Keratinocyte (primary cell): ENCODE measurements around the gene TERT. TPM values are rescaled to one million over a fixed set of nuclear protein-coding genes. Genes with fewer than 3 reads are reported as not detected.

Source experiments
- DNase-seq: peaks from one replicate; pipeline ENCODE4 v3.0.0-alpha.2; 2011; ENCODE audit warnings: low read depth, missing footprints, low spot score
- FAIRE-seq: peaks from 2 replicates; lab custom pipeline; 2011; peaks lifted over from hg19 to GRCh38; lab: Jason Lieb, UNC
- H2AFZ ChIP-seq: 2 replicates; pipeline ENCODE4 v1.6.0; 2012; ENCODE audit warnings: low read length, control low read depth, inconsistent platforms; ENCODE audit not compliant: control insufficient read depth
- H3K27ac ChIP-seq: 2 replicates; pipeline ENCODE4 v1.5.1; 2011; ENCODE audit warnings: low read length; ENCODE audit not compliant: control insufficient read depth, insufficient read depth
- H3K27me3 ChIP-seq: 3 replicates; pipeline ENCODE4 v1.6.0; 2011; ENCODE audit warnings: low read length; ENCODE audit not compliant: control insufficient read depth, insufficient read depth; ENCODE audit errors: extremely low read depth
- H3K36me3 ChIP-seq, 2 experiments: 2 replicates in 1 of 2; 3 replicates in 1 of 2; pipeline ENCODE4 v1.5.1; 2011; ENCODE audit warnings: low read length in 2 of 2, mild to moderate bottlenecking in 1 of 2; ENCODE audit not compliant: control insufficient read depth in 2 of 2, insufficient read depth in 2 of 2; ENCODE audit errors: extremely low read depth in 1 of 2
- H3K4me1 ChIP-seq: 3 replicates; pipeline ENCODE4 v1.5.1; 2011; ENCODE audit warnings: low read length; ENCODE audit not compliant: control insufficient read depth, insufficient read depth; ENCODE audit errors: extremely low read depth
- H3K4me2 ChIP-seq: 3 replicates; pipeline ENCODE4 v1.6.0; 2011; ENCODE audit warnings: low read depth, low read length; ENCODE audit not compliant: control insufficient read depth, insufficient read depth; ENCODE audit errors: extremely low read depth
- H3K4me3 ChIP-seq, 3 experiments: fragments of 200-600 bp in 1 of 3; sonication (generic) in 1 of 3; 2 replicates in 2 of 3; 3 replicates in 1 of 3; pipeline ENCODE4 v1.5.1; 2011 to 2016; ENCODE audit warnings: low read length in 3 of 3, mild to moderate bottlenecking in 3 of 3, control low read depth in 2 of 3, inconsistent platforms in 1 of 3, low read depth in 1 of 3, mixed read lengths in 1 of 3, mixed run types in 1 of 3, moderate library complexity in 1 of 3; ENCODE audit not compliant: control insufficient read depth in 2 of 3, insufficient read depth in 2 of 3; ENCODE audit errors: extremely low read depth in 1 of 3
- H3K79me2 ChIP-seq: 2 replicates; pipeline ENCODE4 v1.6.0; 2012; ENCODE audit warnings: low read length; ENCODE audit not compliant: control insufficient read depth, insufficient read depth
- H3K9ac ChIP-seq: 3 replicates; pipeline ENCODE4 v1.6.0; 2011; ENCODE audit warnings: low read length; ENCODE audit not compliant: control insufficient read depth, insufficient read depth; ENCODE audit errors: extremely low read depth
- H3K9me1 ChIP-seq: 3 replicates; pipeline ENCODE4 v1.6.0; 2011; ENCODE audit warnings: low read length; ENCODE audit not compliant: control insufficient read depth, insufficient read depth; ENCODE audit errors: extremely low read depth
- H3K9me3 ChIP-seq: 2 replicates; pipeline ENCODE4 v1.5.1; 2012; ENCODE audit warnings: low read depth, low read length; ENCODE audit not compliant: control insufficient read depth
- H4K20me1 ChIP-seq: 3 replicates; pipeline ENCODE4 v1.6.0; 2011; ENCODE audit warnings: low read length; ENCODE audit not compliant: control insufficient read depth, insufficient read depth; ENCODE audit errors: extremely low read depth
- EZH2 ChIP-seq: IDR thresholded peaks from one replicate; pipeline ENCODE4 v1.6.1; 2012; ENCODE audit warnings: inconsistent platforms, mild to moderate bottlenecking, low read length, moderate library complexity
- dilution Hi-C: fragments of 300-500 bp; cut with MboI; formaldehyde crosslinking; loops from one replicate; pipeline ENCODE4 v1.7.0; 2020; ENCODE audit warnings: low sequenced_read_pairs; ENCODE audit not compliant: extremely low pct_ligation_motif_present
- polyA plus RNA-seq, 5 experiments: library from polyadenylated mRNA; depleted of rRNA in 3 of 5; stranded (reverse) in 3 of 5; stranded (forward) in 1 of 5; unstranded in 1 of 5; fragments of >200 nt; gene quantifications; 1 replicate in 1 of 5; 2 replicates in 3 of 5; 3 replicates in 1 of 5; pipeline versions ENCODE4 v1.2.1 to v1.2.3, GENCODE V29; 2011 to 2012; ENCODE audit warnings: missing spikeins in 2 of 5, low read depth in 1 of 5, low replicate concordance in 1 of 5
- TF ChIP-seq, protein P1 (sequence below), 3 experiments: IDR thresholded peaks in 1 of 3; conservative IDR thresholded peaks in 1 of 3; optimal IDR thresholded peaks in 1 of 3; 2 replicates in 2 of 3; 3 replicates in 1 of 3; pipeline versions ENCODE3 to v1.5.1; 2011; ENCODE audit warnings: low read length in 3 of 3, mild to moderate bottlenecking in 3 of 3, moderate library complexity in 2 of 3, control low read depth in 1 of 3, inconsistent platforms in 1 of 3; ENCODE audit not compliant: insufficient read depth in 2 of 3; ENCODE audit errors: extremely low read depth in 1 of 3

TERT gene
- polyA plus RNA-seq, 1 donor (not counting 4 experiments of a cell fraction or from before 2014, with no cell fraction given), result not detected

DNA sequence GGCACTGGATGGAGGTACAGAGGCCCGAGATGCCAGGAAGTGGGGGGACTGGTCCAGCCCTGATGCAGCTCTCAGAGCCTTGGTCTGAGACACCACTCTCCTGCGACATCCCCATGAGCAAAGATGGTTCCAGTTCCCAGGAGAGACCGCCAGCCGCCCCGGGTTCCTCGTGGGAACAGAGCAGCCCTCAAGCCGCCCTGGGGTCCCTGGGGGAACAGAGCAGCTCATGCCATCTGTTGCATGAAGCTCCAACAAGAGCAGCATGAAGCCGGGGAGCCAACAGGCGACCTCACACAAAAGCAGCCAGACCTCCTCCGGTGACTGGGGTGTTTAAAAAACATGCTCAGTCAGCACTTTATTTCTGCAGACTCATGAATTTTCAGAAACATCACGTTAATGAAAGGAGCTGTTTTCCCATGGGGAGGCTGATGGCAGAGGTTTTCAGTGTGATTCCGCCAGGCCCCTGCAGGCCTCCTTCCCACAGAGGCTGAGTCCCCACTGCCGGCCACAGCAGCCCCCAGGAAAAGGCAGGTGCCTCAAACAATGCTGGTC, 63.4 kb downstream of the TERT start:
- no peak for TF ChIP-seq EZH2
- TF ChIP-seq, protein P1, sequence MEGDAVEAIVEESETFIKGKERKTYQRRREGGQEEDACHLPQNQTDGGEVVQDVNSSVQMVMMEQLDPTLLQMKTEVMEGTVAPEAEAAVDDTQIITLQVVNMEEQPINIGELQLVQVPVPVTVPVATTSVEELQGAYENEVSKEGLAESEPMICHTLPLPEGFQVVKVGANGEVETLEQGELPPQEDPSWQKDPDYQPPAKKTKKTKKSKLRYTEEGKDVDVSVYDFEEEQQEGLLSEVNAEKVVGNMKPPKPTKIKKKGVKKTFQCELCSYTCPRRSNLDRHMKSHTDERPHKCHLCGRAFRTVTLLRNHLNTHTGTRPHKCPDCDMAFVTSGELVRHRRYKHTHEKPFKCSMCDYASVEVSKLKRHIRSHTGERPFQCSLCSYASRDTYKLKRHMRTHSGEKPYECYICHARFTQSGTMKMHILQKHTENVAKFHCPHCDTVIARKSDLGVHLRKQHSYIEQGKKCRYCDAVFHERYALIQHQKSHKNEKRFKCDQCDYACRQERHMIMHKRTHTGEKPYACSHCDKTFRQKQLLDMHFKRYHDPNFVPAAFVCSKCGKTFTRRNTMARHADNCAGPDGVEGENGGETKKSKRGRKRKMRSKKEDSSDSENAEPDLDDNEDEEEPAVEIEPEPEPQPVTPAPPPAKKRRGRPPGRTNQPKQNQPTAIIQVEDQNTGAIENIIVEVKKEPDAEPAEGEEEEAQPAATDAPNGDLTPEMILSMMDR (optimal IDR thresholded peaks at IDR 0.05 in 1 of 3, IDR thresholded peaks at IDR 0.05 in 1 of 3, conservative IDR thresholded peaks at IDR 0.05 in 1 of 3; ENCODE audit: extremely low read depth in 1 of 3, insufficient read depth in 2 of 3, low read length in 3 of 3), result no peak
- Histone ChIP-seq H3K9me1 (no peaks in the 10 kb centered on the region), H3K4me2 (no peak overlapping the region), H3K27ac (no peak overlapping the region), H4K20me1 (no peaks in the 10 kb centered on the region), H3K36me3 (no peaks in the 10 kb centered on the region), H3K9me3 (peaks cover 9% of the 10 kb centered on the region), H3K27me3 (peaks cover 2% of the 10 kb centered on the region), H3K79me2 (no peaks in the 10 kb centered on the region), H3K4me3 (no peak overlapping the region), H3K4me1 (no peaks in the 10 kb centered on the region), H3K9ac (no peak overlapping the region), H2AFZ (no peak overlapping the region)
- dilution Hi-C loops, result no loop called here
- FAIRE-seq (no peak), DNase-seq (no peak)

DNA sequence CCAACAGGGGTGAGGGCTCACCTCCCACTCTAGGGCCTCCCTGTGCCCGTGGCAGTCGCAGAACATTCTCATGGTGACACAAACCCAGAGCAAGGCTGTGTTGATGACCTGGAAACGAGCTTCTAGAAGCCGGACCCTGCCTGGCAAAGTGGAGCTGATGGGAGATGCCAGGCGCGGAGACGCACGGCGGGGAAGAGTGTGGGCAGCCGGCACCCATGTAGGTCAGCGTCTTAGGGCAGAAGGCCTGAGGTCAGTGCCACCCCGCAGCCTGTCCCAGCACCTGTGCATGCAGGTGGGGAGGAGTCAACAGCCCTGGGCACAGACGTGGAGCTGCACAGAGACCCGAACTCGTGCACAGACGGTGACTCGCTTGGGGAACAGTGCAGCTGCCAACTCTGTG, 64.3 kb downstream of the TERT start:
- H2AFZ ChIP-seq, result no peak overlapping the region
- no peak overlapping the region for H3K4me3 ChIP-seq
- no peaks in the 10 kb centered on the region for H3K4me1 ChIP-seq
- no peak overlapping the region for H3K27ac ChIP-seq
- no peaks in the 10 kb centered on the region for H4K20me1 ChIP-seq
- H3K79me2 ChIP-seq, result no peaks in the 10 kb centered on the region
- no peak for TF ChIP-seq EZH2
- TF ChIP-seq, protein P1 (optimal IDR thresholded peaks at IDR 0.05 in 1 of 3, IDR thresholded peaks at IDR 0.05 in 1 of 3, conservative IDR thresholded peaks at IDR 0.05 in 1 of 3; ENCODE audit: extremely low read depth in 1 of 3, insufficient read depth in 2 of 3, low read length in 3 of 3), result no peak
- H3K9me1 ChIP-seq, result no peaks in the 10 kb centered on the region
- H3K4me2 ChIP-seq, result no peak overlapping the region
- DNase-seq (no peak), FAIRE-seq (no peak)
- peaks cover 8% of the 10 kb centered on the region for H3K9me3 ChIP-seq
- H3K36me3 ChIP-seq, result no peaks in the 10 kb centered on the region
- no peak overlapping the region for H3K9ac ChIP-seq
- dilution Hi-C loops, result no loop called here
- peaks cover 2% of the 10 kb centered on the region for H3K27me3 ChIP-seq
